ENCODE results near the gene LOC101059915.

LOC101059915 gene

GRCh38 chrX:71627588-71628404 lies 39.5 kb upstream of the LOC101059915 start:
- DNase-seq (ENCODE audit: low read depth), result no peak
- no peak overlapping the region for H3K4me3 ChIP-seq (ENCODE audit: low read length)
- no peak for TF ChIP-seq CTCF (IDR thresholded peaks at IDR 0.05; ENCODE audit: insufficient read depth, low read depth, low read length, missing control alignments)

GRCh38 chrX:71629467-71629866 lies 37.9 kb upstream of the LOC101059915 start:
- no peak for DNase-seq (ENCODE audit: low read depth)
- no peak for TF ChIP-seq CTCF (IDR thresholded peaks at IDR 0.05; ENCODE audit: insufficient read depth, low read depth, low read length, missing control alignments)

GRCh38 chrX:71632923-71633657 lies 34.3 kb upstream of the LOC101059915 start:
- DNase-seq (ENCODE audit: low read depth), result no peak
- no peak overlapping the region for H3K4me3 ChIP-seq (ENCODE audit: low read length)
- TF ChIP-seq CTCF (IDR thresholded peaks at IDR 0.05; ENCODE audit: insufficient read depth, low read depth, low read length, missing control alignments), result no peak

More at GRCh38 chrX:71629467-71629866, 37.9 kb upstream of the LOC101059915 start:
- no peak overlapping the region for H3K4me3 ChIP-seq (ENCODE audit: low read length)

- TF ChIP-seq CTCF (IDR thresholded peaks at IDR 0.05; ENCODE audit: insufficient read depth, low read depth, low read length, missing control alignments), result no peak
- H3K4me3 ChIP-seq (ENCODE audit: low read length), result no peak overlapping the region
- DNase-seq (ENCODE audit: low read depth), result no peak
Observed at GRCh38 chrX:71634366-71634765, 33.0 kb upstream of the LOC101059915 start.

- no peak for DNase-seq (ENCODE audit: low read depth)
- H3K4me3 ChIP-seq (ENCODE audit: low read length), result no peak overlapping the region
- TF ChIP-seq CTCF (IDR thresholded peaks at IDR 0.05; ENCODE audit: insufficient read depth, low read depth, low read length, missing control alignments), result no peak
Observed at GRCh38 chrX:71636438-71637252, 30.7 kb upstream of the LOC101059915 start.

GRCh38 chrX:71637253-71637618 lies 30.1 kb upstream of the LOC101059915 start:
- H3K4me3 ChIP-seq (ENCODE audit: low read length), result no peak overlapping the region
- peak; percentile 35 for DNase-seq (ENCODE audit: low read depth)
- TF ChIP-seq CTCF (IDR thresholded peaks at IDR 0.05; ENCODE audit: insufficient read depth, low read depth, low read length, missing control alignments), result no peak
